Psoas muscle (tissue), 8 donors: Measurements from ENCODE around the gene EPHB2. TPM values are rescaled to one million over a fixed set of nuclear protein-coding genes. Genes with fewer than 3 reads are reported as not detected.

Source experiments
- ATAC-seq, 4 donors: fragments of 200-7000 bp; cut with Tn5 transposase; one replicate each; pipeline ENCODE4 v1.9.1; 2020; ENCODE audit warnings: moderate library complexity in 3 of 4, mild to moderate bottlenecking in 2 of 4
- DNase-seq, 2 donors: peaks; one replicate each; pipeline ENCODE4 v3.0.0-alpha.2; 2020
- H3K27ac ChIP-seq: fragments of 200-600 bp; one replicate; pipeline ENCODE4 v1.8.0; 2022
- H3K27me3 ChIP-seq, 3 donors: fragments of 200-600 bp in 1 of 3; one replicate each; pipeline versions ENCODE4 v1.6.1 to v1.8.0; 2013 to 2022; ENCODE audit warnings: low read length in 2 of 3, mild to moderate bottlenecking in 2 of 3, moderate library complexity in 1 of 3; ENCODE audit not compliant: insufficient read depth in 3 of 3
- H3K36me3 ChIP-seq, 2 donors: fragments of 200-600 bp in 1 of 2; one replicate each; pipeline versions ENCODE4 v1.6.1 to v1.8.0; 2013 to 2022; ENCODE audit warnings: low read depth in 1 of 2, mild to moderate bottlenecking in 1 of 2, moderate library complexity in 1 of 2; ENCODE audit not compliant: insufficient read depth in 1 of 2
- H3K4me1 ChIP-seq: fragments of 200-600 bp; one replicate; pipeline ENCODE4 v1.8.0; 2022
- H3K4me3 ChIP-seq: fragments of 200-600 bp; one replicate; pipeline ENCODE4 v1.8.0; 2022; ENCODE audit warnings: mild to moderate bottlenecking
- H3K9me3 ChIP-seq: fragments of 200-600 bp; one replicate; pipeline ENCODE4 v1.8.0; 2022
- CTCF ChIP-seq: fragments of 200-600 bp; IDR thresholded peaks from one replicate; pipeline ENCODE4 v1.8.0; 2022; ENCODE audit warnings: antibody characterized with exemption
- WGBS, 3 donors: extraction: QIAGEN DNeasy Blood & Tissue Kit; methylation state at CpG; one replicate each; pipeline versions ENCODE4 v1.1.6 to v1.1.7; 2013; 5-methylcytosine and 5-hydroxymethylcytosine counted together
- intact Hi-C, 2 donors: fragments of 100-400 bp; cut with DNase I; formaldehyde crosslinking; loops; one replicate each; pipeline versions ENCODE4 v1.11.0 to v1.14.2; 2022
- polyA plus RNA-seq, 3 donors: library from polyadenylated mRNA; stranded (reverse); fragments of 200-250 nt; gene quantifications; one replicate each; pipeline ENCODE4 v1.2.3, GENCODE V29; 2013
- total RNA-seq, 4 donors: library from RNA; stranded (reverse); fragmentation: NEBNext Ultra II Directional in 2 of 4; extraction: Animal tissue kit (Norgen Biotek cat#: 25700) in 2 of 4; gene quantifications; one replicate each; pipeline versions ENCODE4 v1.2.1 to v1.2.4, GENCODE V29; 2021 to 2023
- donor health status: healthy with polysubstance abuse.
- donor health status: DM: no; HTN: no; CAD: no; lungs with moderate emphysema.
- donor health status: Bipolar disorder and iron deficiency.
- donor health status: healthy.
- donor health status: DM: yes; HTN: yes; CAD: no.
- donor health status: DM: no; HTN: no; CAD: no.
- donor health status: DM: no; HTN: no; CAD: no.
- donor health status: DM: yes; HTN: yes; CAD: no.

EPHB2 gene
- total and polyA plus RNA-seq, 7 donors, result 0.06 to 2.1 (median 0.48) TPM; not detected in 1

- Histone ChIP-seq H3K36me3 (no peaks in the 10 kb centered on the region), H3K27ac (no peak overlapping the region), H3K4me3 (no peak overlapping the region), H3K27me3 (peaks cover 0 to 9% (median 0%) of the 10 kb centered on the region in 3 donors), H3K4me1 (peaks cover 8% of the 10 kb centered on the region), H3K9me3 (no peaks in the 10 kb centered on the region)
- intact Hi-C loops, result no loop called here
- 38 to 63% (median 44%) methylated on average over 17 of the region's 17 CpGs for WGBS, 3 donors
- no peak for TF ChIP-seq CTCF
- peak in 2 of 4 donors; percentile 20 to 37 for ATAC-seq
- DNase-seq, result peak; percentile 79 to 81
Observed at GRCh38 chr1:22773981-22774832, 63.6 kb downstream of the EPHB2 start.

- intact Hi-C loops, result no loop called here
- ATAC-seq, result no peak
- H3K4me3 ChIP-seq, result no peak overlapping the region
- H3K36me3 ChIP-seq, result no peaks in the 10 kb centered on the region
- DNase-seq, result no peak
- no peak for TF ChIP-seq CTCF
- H3K27me3 ChIP-seq, result peaks cover 0 to 9% (median 0%) of the 10 kb centered on the region in 3 donors
- peaks cover 8% of the 10 kb centered on the region for H3K4me1 ChIP-seq
- H3K9me3 ChIP-seq, result no peaks in the 10 kb centered on the region
- no peak overlapping the region for H3K27ac ChIP-seq
Observed at GRCh38 chr1:22774833-22775182, 64.2 kb downstream of the EPHB2 start.

- DNase-seq, result no peak
- no peaks in the 10 kb centered on the region for H3K9me3 ChIP-seq
- intact Hi-C loops, result no loop called here
Observed at GRCh38 chr1:22775478-22775877, 64.8 kb downstream of the EPHB2 start.

GRCh38 chr1:22776035-22776613, 65.5 kb downstream of the EPHB2 start:
- Histone ChIP-seq H3K27me3 (peaks cover 0 to 9% (median 0%) of the 10 kb centered on the region in 3 donors), H3K27ac (no peak overlapping the region), H3K4me1 (peaks cover 8% of the 10 kb centered on the region), H3K9me3 (no peaks in the 10 kb centered on the region), H3K4me3 (no peak overlapping the region), H3K36me3 (no peaks in the 10 kb centered on the region)
- DNase-seq (no peak), ATAC-seq (no peak)
- TF ChIP-seq CTCF, result no peak
- intact Hi-C loops, result no loop called here
- 52 to 61% (median 56%) methylated on average over 9 to 10 of the region's 10 CpGs for WGBS, 3 donors

More at GRCh38 chr1:22775478-22775877, 64.8 kb downstream of the EPHB2 start:
- Histone ChIP-seq H3K4me1 (peaks cover 8% of the 10 kb centered on the region), H3K27me3 (peaks cover 0 to 9% (median 0%) of the 10 kb centered on the region in 3 donors), H3K36me3 (no peaks in the 10 kb centered on the region), H3K27ac (no peak overlapping the region), H3K4me3 (no peak overlapping the region)
- WGBS, 3 donors, result 68 to 71% (median 70%) methylated on average over 7 of the region's 7 CpGs
- no peak for TF ChIP-seq CTCF
- no peak for ATAC-seq
